PC-9 (cell line): ENCODE measurements around the gene ZNF174.

Experiments
- EZH2 ChIP-seq: fragments of 200-600 bp; sonication (generic); IDR thresholded peaks from 2 replicates; pipeline ENCODE4 v1.8.0; 2017; ENCODE audit warnings: antibody characterized with exemption, low read depth
- TF ChIP-seq, protein P1 (sequence below): fragments of 200-600 bp; sonication (generic); conservative IDR thresholded peaks from 2 replicates; pipeline ENCODE4 v1.6.1; 2017; ENCODE audit warnings: mixed run types, antibody characterized with exemption, mild to moderate bottlenecking, moderate library complexity

GRCh38 chr16:3355589-3355988 lies 45.4 kb upstream of the ZNF174 start, which contains the start of gene OR2C1:
- TF ChIP-seq, protein P1, sequence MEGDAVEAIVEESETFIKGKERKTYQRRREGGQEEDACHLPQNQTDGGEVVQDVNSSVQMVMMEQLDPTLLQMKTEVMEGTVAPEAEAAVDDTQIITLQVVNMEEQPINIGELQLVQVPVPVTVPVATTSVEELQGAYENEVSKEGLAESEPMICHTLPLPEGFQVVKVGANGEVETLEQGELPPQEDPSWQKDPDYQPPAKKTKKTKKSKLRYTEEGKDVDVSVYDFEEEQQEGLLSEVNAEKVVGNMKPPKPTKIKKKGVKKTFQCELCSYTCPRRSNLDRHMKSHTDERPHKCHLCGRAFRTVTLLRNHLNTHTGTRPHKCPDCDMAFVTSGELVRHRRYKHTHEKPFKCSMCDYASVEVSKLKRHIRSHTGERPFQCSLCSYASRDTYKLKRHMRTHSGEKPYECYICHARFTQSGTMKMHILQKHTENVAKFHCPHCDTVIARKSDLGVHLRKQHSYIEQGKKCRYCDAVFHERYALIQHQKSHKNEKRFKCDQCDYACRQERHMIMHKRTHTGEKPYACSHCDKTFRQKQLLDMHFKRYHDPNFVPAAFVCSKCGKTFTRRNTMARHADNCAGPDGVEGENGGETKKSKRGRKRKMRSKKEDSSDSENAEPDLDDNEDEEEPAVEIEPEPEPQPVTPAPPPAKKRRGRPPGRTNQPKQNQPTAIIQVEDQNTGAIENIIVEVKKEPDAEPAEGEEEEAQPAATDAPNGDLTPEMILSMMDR, result no peak
- TF ChIP-seq EZH2, result no peak
